Neural crest cell (in vitro differentiated cells): ENCODE results near the gene FOXP1. TPM values are rescaled to one million over a fixed set of nuclear protein-coding genes. Genes with fewer than 3 reads are reported as not detected.

Source experiments
- DNase-seq: peaks from one replicate; pipeline ENCODE4 v3.0.0; 2021; ENCODE audit warnings: low read depth, mixed read lengths, low spot score
- H3K27ac Mint-ChIP-seq: one replicate; pipeline ENCODE4 v1.8.0; 2021; ENCODE audit warnings: mild to moderate bottlenecking, mixed read lengths; ENCODE audit not compliant: unreplicated experiment
- H3K27me3 Mint-ChIP-seq: 2 replicates; pipeline ENCODE4 v1.8.0; 2021; ENCODE audit warnings: low read depth, mild to moderate bottlenecking, mixed read lengths
- H3K36me3 Mint-ChIP-seq: 2 replicates; pipeline ENCODE4 v1.8.0; 2021; ENCODE audit warnings: low read depth, mild to moderate bottlenecking, mixed read lengths
- H3K4me1 Mint-ChIP-seq: 2 replicates; pipeline ENCODE4 v1.8.0; 2021; ENCODE audit warnings: mixed read lengths
- H3K4me3 Mint-ChIP-seq: one replicate; pipeline ENCODE4 v1.8.0; 2021; ENCODE audit warnings: mild to moderate bottlenecking, mixed read lengths
- H3K9me3 Mint-ChIP-seq: 2 replicates; pipeline ENCODE4 v1.8.0; 2021; ENCODE audit warnings: mixed read lengths
- total RNA-seq: library from RNA; stranded (reverse); gene quantifications from 2 replicates; pipeline ENCODE4 v1.2.1, GENCODE V29; 2021
- TF ChIP-seq, protein P1 (sequence below): fragments of 200-600 bp; sonication (generic); conservative IDR thresholded peaks from 2 replicates; pipeline ENCODE4 v1.5.0; 2021; ENCODE audit warnings: antibody characterized with exemption, mild to moderate bottlenecking

Gene FOXP1
- total RNA-seq, 1 donor from 2014 or later = 22.8 TPM

DNA sequence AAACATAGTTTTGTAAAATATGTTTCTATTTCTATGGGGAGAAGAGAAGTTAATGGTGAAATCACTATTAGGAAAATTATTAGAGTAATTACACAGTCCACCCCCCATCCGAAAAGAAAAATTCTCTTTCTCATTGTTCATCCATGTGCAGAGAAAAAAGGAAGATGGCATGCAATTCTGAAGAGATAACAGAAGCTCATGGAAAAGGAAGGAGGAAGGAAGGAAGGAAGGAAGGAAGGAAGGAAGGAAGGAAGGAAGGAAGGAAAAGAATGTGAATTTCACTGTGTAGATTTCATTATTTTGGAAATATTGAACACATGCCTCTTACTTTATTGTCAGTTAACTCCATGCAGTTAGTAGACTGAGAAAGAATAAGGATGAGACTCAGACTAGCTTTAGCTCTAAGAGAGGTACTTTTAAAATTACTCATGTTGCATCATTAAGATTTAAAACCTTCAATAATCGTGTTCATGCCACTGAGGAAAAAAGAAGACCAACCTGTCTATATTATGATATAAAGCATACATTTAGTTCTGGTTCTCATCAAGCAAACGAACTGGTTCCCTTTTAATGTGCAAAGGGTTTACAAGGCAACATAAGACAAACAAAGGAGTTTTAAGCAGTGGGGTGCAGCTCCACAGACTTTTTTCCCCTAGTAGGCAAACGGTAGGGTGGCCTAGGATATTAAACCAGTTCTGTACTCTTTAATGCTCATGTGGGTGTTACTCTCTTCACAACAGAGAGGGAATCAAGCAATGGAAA is 379.6 kb downstream of the FOXP1 start:
- TF ChIP-seq, protein P1, sequence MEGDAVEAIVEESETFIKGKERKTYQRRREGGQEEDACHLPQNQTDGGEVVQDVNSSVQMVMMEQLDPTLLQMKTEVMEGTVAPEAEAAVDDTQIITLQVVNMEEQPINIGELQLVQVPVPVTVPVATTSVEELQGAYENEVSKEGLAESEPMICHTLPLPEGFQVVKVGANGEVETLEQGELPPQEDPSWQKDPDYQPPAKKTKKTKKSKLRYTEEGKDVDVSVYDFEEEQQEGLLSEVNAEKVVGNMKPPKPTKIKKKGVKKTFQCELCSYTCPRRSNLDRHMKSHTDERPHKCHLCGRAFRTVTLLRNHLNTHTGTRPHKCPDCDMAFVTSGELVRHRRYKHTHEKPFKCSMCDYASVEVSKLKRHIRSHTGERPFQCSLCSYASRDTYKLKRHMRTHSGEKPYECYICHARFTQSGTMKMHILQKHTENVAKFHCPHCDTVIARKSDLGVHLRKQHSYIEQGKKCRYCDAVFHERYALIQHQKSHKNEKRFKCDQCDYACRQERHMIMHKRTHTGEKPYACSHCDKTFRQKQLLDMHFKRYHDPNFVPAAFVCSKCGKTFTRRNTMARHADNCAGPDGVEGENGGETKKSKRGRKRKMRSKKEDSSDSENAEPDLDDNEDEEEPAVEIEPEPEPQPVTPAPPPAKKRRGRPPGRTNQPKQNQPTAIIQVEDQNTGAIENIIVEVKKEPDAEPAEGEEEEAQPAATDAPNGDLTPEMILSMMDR = no peak
- H3K9me3 Mint-ChIP-seq = no peaks in the 10 kb centered on the region
- H3K4me3 Mint-ChIP-seq = no peak overlapping the region
- H3K27me3 Mint-ChIP-seq = no peaks in the 10 kb centered on the region
- no peaks in the 10 kb centered on the region for H3K36me3 Mint-ChIP-seq
- H3K27ac Mint-ChIP-seq = no peak overlapping the region
- DNase-seq = no peak
- peaks cover 25% of the 10 kb centered on the region for H3K4me1 Mint-ChIP-seq

DNA sequence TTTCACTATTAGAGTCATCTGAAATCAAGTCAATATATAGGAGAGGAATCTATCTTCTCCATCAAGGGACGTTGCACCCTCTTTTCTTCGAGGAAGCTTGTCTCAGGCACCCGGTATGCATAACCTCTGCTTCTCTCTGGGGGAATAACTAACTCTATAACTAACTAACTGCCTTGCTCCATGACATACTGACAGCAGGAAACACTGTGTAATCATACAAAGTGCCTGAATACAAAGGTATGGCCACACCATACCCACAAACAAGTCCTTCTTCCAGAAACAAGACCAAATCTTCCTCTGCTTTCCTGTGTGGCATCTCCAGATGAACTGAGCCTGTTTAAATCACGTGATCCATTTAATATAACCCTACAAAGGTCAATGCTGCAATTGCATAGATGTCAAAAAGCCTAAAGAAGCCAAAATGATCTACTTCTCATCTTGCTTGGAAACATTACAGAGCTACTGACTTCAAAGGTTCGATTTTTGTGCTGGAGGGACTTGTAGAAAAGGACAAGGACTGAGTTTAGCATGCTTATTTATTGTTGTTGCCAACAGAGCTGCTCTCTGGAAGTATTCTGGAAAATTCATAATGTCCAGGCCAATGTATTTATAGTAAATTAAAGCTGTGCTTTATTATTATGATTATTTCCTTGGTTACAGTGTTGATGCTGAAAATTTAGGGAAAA is 380.5 kb downstream of the FOXP1 start:
- TF ChIP-seq, protein P1 = no peak
- Mint-ChIP-seq H3K36me3 (no peaks in the 10 kb centered on the region), H3K27me3 (no peaks in the 10 kb centered on the region), H3K27ac (no peak overlapping the region), H3K4me1 (peaks cover 16% of the 10 kb centered on the region), H3K4me3 (no peak overlapping the region), H3K9me3 (no peaks in the 10 kb centered on the region)
- DNase-seq = no peak

GRCh38 chr3:71201939-71202338 is 381.6 kb downstream of the FOXP1 start:
- Mint-ChIP-seq H3K9me3 (no peaks in the 10 kb centered on the region), H3K36me3 (no peaks in the 10 kb centered on the region), H3K27ac (no peak overlapping the region), H3K27me3 (no peaks in the 10 kb centered on the region), H3K4me3 (no peak overlapping the region), H3K4me1 (peaks cover 7% of the 10 kb centered on the region)
- no peak for DNase-seq
- TF ChIP-seq, protein P1 = no peak

GRCh38 chr3:71197841-71198565 is 385.5 kb downstream of the FOXP1 start:
- TF ChIP-seq, protein P1 = no peak
- Mint-ChIP-seq H3K9me3 (no peaks in the 10 kb centered on the region), H3K27ac (no peak overlapping the region), H3K36me3 (no peaks in the 10 kb centered on the region), H3K4me3 (no peak overlapping the region), H3K27me3 (no peaks in the 10 kb centered on the region), H3K4me1 (peaks cover 5% of the 10 kb centered on the region)
- DNase-seq = no peak

DNA sequence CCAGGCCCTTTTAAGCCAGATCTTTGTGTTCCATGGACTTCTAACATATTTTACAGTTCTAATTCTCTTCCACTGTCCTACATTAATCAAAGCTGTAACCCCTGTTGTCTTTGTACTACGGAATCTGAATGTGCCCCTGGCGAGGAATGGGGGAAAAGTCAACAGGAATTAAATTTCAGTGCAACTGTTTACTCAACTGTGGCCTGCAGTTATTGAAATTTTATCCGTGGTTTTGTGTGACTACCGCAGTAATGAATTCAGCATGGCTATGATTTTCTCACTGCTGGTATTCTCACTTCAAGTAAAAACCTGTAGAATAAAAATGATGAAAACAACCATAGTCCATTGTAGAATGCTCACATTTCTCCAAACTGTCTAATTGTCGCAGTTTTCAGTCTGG is 388.0 kb downstream of the FOXP1 start:
- H3K4me3 Mint-ChIP-seq = no peak overlapping the region
- DNase-seq = no peak
- no peak overlapping the region for H3K27ac Mint-ChIP-seq

More for the DNA sequence above, 388.0 kb downstream of the FOXP1 start:
- H3K9me3 Mint-ChIP-seq = no peaks in the 10 kb centered on the region
- H3K4me1 Mint-ChIP-seq = peaks cover 9% of the 10 kb centered on the region
- no peaks in the 10 kb centered on the region for H3K36me3 Mint-ChIP-seq
- TF ChIP-seq, protein P1 = no peak
- no peaks in the 10 kb centered on the region for H3K27me3 Mint-ChIP-seq
